H1 (cell line): Measurements from ENCODE around the gene PLCB3. TPM values are rescaled to one million over a fixed set of nuclear protein-coding genes. Genes with fewer than 3 reads are reported as not detected.

Experiments used
- CTCF ChIA-PET: fragments of 300-600 bp; sonication (Branson Sonifier 250); formaldehyde crosslinking; loops from one replicate; lab custom pipeline; 2021; ENCODE audit not compliant: partially characterized antibody; lab: Charles Lee
- POLR2A ChIA-PET: fragments of 300-600 bp; sonication (Branson Sonifier 250); formaldehyde crosslinking; loops from one replicate; lab custom pipeline; 2021; ENCODE audit warnings: inconsistent platforms; ENCODE audit not compliant: partially characterized antibody; lab: Charles Lee
- DNase-seq, 2 experiments: peaks; one replicate each; pipeline versions ENCODE4 v3.0.0 to v3.0.0-alpha.2; 2010 to 2022; ENCODE audit warnings: low spot score in 2 of 2, low read depth in 1 of 2, mixed read lengths in 1 of 2
- FAIRE-seq: peaks from 2 replicates; lab custom pipeline; 2011; peaks lifted over from hg19 to GRCh38; lab: Jason Lieb, UNC
- H2AFZ ChIP-seq: 2 replicates; pipeline ENCODE4 v1.8.1; 2012; ENCODE audit warnings: low read length, inconsistent platforms
- H2AK5ac ChIP-seq: 2 replicates; pipeline ENCODE4 v1.6.1; 2013; ENCODE audit warnings: low read depth, low read length
- H2BK120ac ChIP-seq: replicated peaks from 2 replicates; pipeline ENCODE3; 2013; ENCODE audit warnings: low read depth, low read length, inconsistent platforms
- H2BK12ac ChIP-seq: 2 replicates; pipeline ENCODE4 v1.6.1; 2013; ENCODE audit warnings: low read depth, low read length
- H2BK15ac ChIP-seq: 2 replicates; pipeline ENCODE4 v1.6.1; 2013; ENCODE audit warnings: low read length
- H2BK20ac ChIP-seq: 2 replicates; pipeline ENCODE4 v1.6.1; 2013; ENCODE audit warnings: low read length
- H2BK5ac ChIP-seq: 2 replicates; pipeline ENCODE4 v1.6.1; 2013; ENCODE audit warnings: low read depth, low read length
- H3K14ac ChIP-seq: 2 replicates; pipeline ENCODE4 v1.6.1; 2013; ENCODE audit warnings: inconsistent platforms; ENCODE audit not compliant: insufficient read length
- H3K18ac ChIP-seq: 2 replicates; pipeline ENCODE4 v1.6.1; 2013; ENCODE audit warnings: low read length; ENCODE audit errors: extremely low read depth
- H3K23ac ChIP-seq: 2 replicates; pipeline ENCODE4 v1.6.1; 2013; ENCODE audit warnings: inconsistent platforms; ENCODE audit not compliant: insufficient read length
- H3K23me2 ChIP-seq: 2 replicates; pipeline ENCODE4 v1.6.1; 2013; ENCODE audit warnings: low read depth, low read length
- H3K27ac ChIP-seq: 2 replicates; pipeline ENCODE4 v1.6.1; 2011; ENCODE audit warnings: low read depth, low read length, inconsistent platforms
- H3K27me3 ChIP-seq, 4 experiments: replicated peaks in 1 of 4; 1 replicate in 1 of 4; 2 replicates in 3 of 4; pipeline versions ENCODE4 v1.6.1 to v1.8.1; 2011 to 2013; ENCODE audit warnings: low read length in 3 of 4, mild to moderate bottlenecking in 3 of 4, inconsistent platforms in 2 of 4, mixed read lengths in 2 of 4, moderate library complexity in 1 of 4; ENCODE audit not compliant: control insufficient read depth in 3 of 4, insufficient read depth in 3 of 4; ENCODE audit errors: extremely low read depth in 1 of 4
- H3K36me3 ChIP-seq, 4 experiments: 2 replicates each; pipeline versions ENCODE4 v1.6.1 to v1.8.1; 2011 to 2013; ENCODE audit warnings: mild to moderate bottlenecking in 4 of 4, low read length in 3 of 4, moderate library complexity in 2 of 4, control low read depth in 1 of 4, inconsistent platforms in 1 of 4; ENCODE audit not compliant: insufficient read depth in 4 of 4, control insufficient read depth in 2 of 4
- H3K4ac ChIP-seq: replicated peaks from 2 replicates; pipeline ENCODE3; 2013; ENCODE audit warnings: low read length, low read depth, mixed read lengths, inconsistent platforms; ENCODE audit not compliant: insufficient read length
- H3K4me1 ChIP-seq, 4 experiments: replicated peaks in 1 of 4; 1 replicate in 1 of 4; 2 replicates in 3 of 4; pipeline versions ENCODE4 v1.6.1 to v1.8.1; 2011 to 2013; ENCODE audit warnings: low read length in 3 of 4, inconsistent platforms in 2 of 4, mixed read lengths in 1 of 4; ENCODE audit not compliant: insufficient read depth in 4 of 4, control insufficient read depth in 3 of 4
- H3K4me2 ChIP-seq, 2 experiments: 2 replicates each; pipeline versions ENCODE4 v1.6.1 to v1.8.1; 2011 to 2013; ENCODE audit warnings: low read depth in 2 of 2, low read length in 2 of 2, control low read depth in 1 of 2, inconsistent platforms in 1 of 2, mild to moderate bottlenecking in 1 of 2; ENCODE audit not compliant: insufficient read depth in 1 of 2
- H3K4me3 ChIP-seq, 4 experiments: fragments of 200-600, 300-600 bp in 1 of 4; sonication (generic), shearing (Covaris generic), sonication (Bioruptor Twin) in 1 of 4; 2 replicates each; pipeline versions ENCODE4 v1.5.1 to v1.8.1; 2011 to 2016; ENCODE audit warnings: low read length in 4 of 4, low read depth in 3 of 4, control low read depth in 2 of 4, inconsistent platforms in 2 of 4, mild to moderate bottlenecking in 2 of 4, mixed read lengths in 1 of 4, moderate library complexity in 1 of 4; ENCODE audit not compliant: insufficient read depth in 2 of 4; ENCODE audit errors: extremely low read depth in 1 of 4
- H3K56ac ChIP-seq: replicated peaks from 2 replicates; pipeline ENCODE3; 2013; ENCODE audit warnings: low read depth, mild to moderate bottlenecking, mixed read lengths, low read length, inconsistent platforms; ENCODE audit not compliant: insufficient read length
- H3K79me1 ChIP-seq: 2 replicates; pipeline ENCODE4 v1.6.1; 2013; ENCODE audit warnings: low read depth, low read length, control low read depth
- H3K79me2 ChIP-seq, 2 experiments: 2 replicates each; pipeline versions ENCODE4 v1.6.1 to v1.8.1; 2012 to 2013; ENCODE audit warnings: low read length in 2 of 2, mild to moderate bottlenecking in 2 of 2, inconsistent platforms in 1 of 2; ENCODE audit not compliant: insufficient read depth in 2 of 2, control insufficient read depth in 1 of 2
- H3K9ac ChIP-seq, 4 experiments: replicated peaks in 1 of 4; 1 replicate in 1 of 4; 2 replicates in 3 of 4; pipeline versions ENCODE4 v1.6.1 to v1.8.1; 2011 to 2013; ENCODE audit warnings: low read depth in 3 of 4, low read length in 3 of 4, control low read depth in 2 of 4, mild to moderate bottlenecking in 2 of 4, moderate library complexity in 2 of 4, inconsistent platforms in 1 of 4; ENCODE audit errors: extremely low read depth in 1 of 4
- H3K9me3 ChIP-seq, 2 experiments: 2 replicates each; pipeline versions ENCODE4 v1.6.1 to v1.8.1; 2012 to 2013; ENCODE audit warnings: mild to moderate bottlenecking in 2 of 2, moderate library complexity in 2 of 2, control low read depth in 1 of 2, inconsistent platforms in 1 of 2, low read depth in 1 of 2, low read length in 1 of 2, mixed read lengths in 1 of 2; ENCODE audit not compliant: insufficient read depth in 2 of 2
- H4K20me1 ChIP-seq, 2 experiments: replicated peaks in 1 of 2; 2 replicates each; pipeline versions ENCODE3 to v1.8.1; 2011 to 2013; ENCODE audit warnings: inconsistent platforms in 2 of 2, low read length in 2 of 2, mild to moderate bottlenecking in 1 of 2; ENCODE audit not compliant: insufficient read depth in 2 of 2, control insufficient read depth in 1 of 2
- H4K5ac ChIP-seq: 2 replicates; pipeline ENCODE4 v1.6.1; 2013; ENCODE audit warnings: low read length, low read depth, mixed read lengths, inconsistent platforms; ENCODE audit not compliant: insufficient read length
- H4K8ac ChIP-seq: 2 replicates; pipeline ENCODE4 v1.8.0; 2013; ENCODE audit warnings: mild to moderate bottlenecking, moderate library complexity, low read length, inconsistent platforms; ENCODE audit not compliant: insufficient read depth; ENCODE audit errors: extremely low read depth
- H4K91ac ChIP-seq: replicated peaks from 2 replicates; pipeline ENCODE3; 2013; ENCODE audit warnings: low read length, mixed read lengths, inconsistent platforms; ENCODE audit not compliant: insufficient read length
- FOSL1 ChIP-seq: IDR thresholded peaks from 2 replicates; pipeline ENCODE4 v1.6.1; 2011; ENCODE audit warnings: mild to moderate bottlenecking, low read depth, low read length, moderate library complexity; ENCODE audit not compliant: insufficient read depth
- GABPA ChIP-seq: IDR thresholded peaks from 2 replicates; pipeline ENCODE4 v1.6.1; 2011; ENCODE audit warnings: mild to moderate bottlenecking, low read length, moderate library complexity, borderline replicate concordance; ENCODE audit not compliant: insufficient read depth
- KDM4A ChIP-seq: IDR thresholded peaks from one replicate; pipeline ENCODE4 v1.7.1; 2012; ENCODE audit warnings: low read depth, mild to moderate bottlenecking, moderate library complexity, low read length, inconsistent platforms; ENCODE audit not compliant: severe bottlenecking
- RAD21 ChIP-seq, 2 experiments: IDR thresholded peaks in 1 of 2; conservative IDR thresholded peaks in 1 of 2; 2 replicates each; pipeline ENCODE4 v1.6.1; 2011; ENCODE audit warnings: low read depth in 2 of 2, low read length in 2 of 2, improper control_type of control experiment in 1 of 2, inconsistent platforms in 1 of 2, mild to moderate bottlenecking in 1 of 2, moderate library complexity in 1 of 2
- RBBP5 ChIP-seq: IDR thresholded peaks from 2 replicates; pipeline ENCODE4 v1.7.1; 2012; ENCODE audit warnings: low read depth, mild to moderate bottlenecking, inconsistent platforms, low read length, moderate library complexity, borderline replicate concordance
- RFX5 ChIP-seq: IDR thresholded peaks from 2 replicates; pipeline ENCODE4 v1.6.1; 2011; ENCODE audit warnings: low read depth, low read length, improper control_type of control experiment, borderline replicate concordance
- SP1 ChIP-seq: IDR thresholded peaks from 2 replicates; pipeline ENCODE4 v1.6.1; 2011; ENCODE audit warnings: low read depth, low read length
- TAF7 ChIP-seq: optimal IDR thresholded peaks from 2 replicates; pipeline ENCODE3; 2011; ENCODE audit warnings: low read depth, mild to moderate bottlenecking, inconsistent platforms, low read length, moderate library complexity, borderline replicate concordance
- TCF12 ChIP-seq: IDR thresholded peaks from 2 replicates; pipeline ENCODE4 v1.6.1; 2011; ENCODE audit warnings: low read depth, mild to moderate bottlenecking, low read length
- ZNF274 ChIP-seq: IDR thresholded peaks from 2 replicates; pipeline ENCODE4 v1.7.0; 2012; ENCODE audit warnings: low read length, borderline replicate concordance; ENCODE audit errors: extremely low read depth
- WGBS, 2 experiments: shearing (Covaris generic) in 1 of 2; methylation state at CpG; one replicate each; pipeline versions ENCODE4 v1.1.6 to v1.1.7; 2013 to 2015; ENCODE audit warnings: low lambda C conversion rate in 2 of 2, mixed read lengths in 2 of 2, inconsistent platforms in 1 of 2, low coverage in 1 of 2, missing lambda C conversion rate in 1 of 2; ENCODE audit not compliant: insufficient replicate concordance in 2 of 2, insufficient coverage in 1 of 2, insufficient read length in 1 of 2; ENCODE audit errors: extremely low coverage in 1 of 2, missing lambda C conversion rate in 1 of 2; 5-methylcytosine and 5-hydroxymethylcytosine counted together
- polyA plus RNA-seq, 7 experiments: library from polyadenylated mRNA; depleted of rRNA in 3 of 7; stranded (reverse) in 5 of 7; unstranded in 2 of 7; fragments of >200 nt in 5 of 7; fragments of 200-250 nt in 2 of 7; gene quantifications; 1 replicate in 5 of 7; 2 replicates in 1 of 7; 4 replicates in 1 of 7; pipeline versions ENCODE4 v1.2.1 to v1.2.3, GENCODE V29; 2011 to 2013; ENCODE audit warnings: missing spikeins in 2 of 7, mixed read lengths in 2 of 7
- total RNA-seq: library from RNA; stranded (reverse); fragmentation: NEBNext Ultra II Directional; extraction: Animal tissue kit (Norgen Biotek cat#: 25700); gene quantifications from 2 replicates; pipeline ENCODE4 v1.2.1, GENCODE V29; 2021
- TF ChIP-seq, protein P1 (sequence below): IDR thresholded peaks from 2 replicates; pipeline ENCODE4 v1.6.1; 2012; ENCODE audit warnings: inconsistent platforms

Gene PLCB3
- total and polyA plus RNA-seq, 2 of the 8 experiments (the other 6 are each of a cell fraction or from before 2014, with no cell fraction given) = 47.2 to 104 TPM

DNA sequence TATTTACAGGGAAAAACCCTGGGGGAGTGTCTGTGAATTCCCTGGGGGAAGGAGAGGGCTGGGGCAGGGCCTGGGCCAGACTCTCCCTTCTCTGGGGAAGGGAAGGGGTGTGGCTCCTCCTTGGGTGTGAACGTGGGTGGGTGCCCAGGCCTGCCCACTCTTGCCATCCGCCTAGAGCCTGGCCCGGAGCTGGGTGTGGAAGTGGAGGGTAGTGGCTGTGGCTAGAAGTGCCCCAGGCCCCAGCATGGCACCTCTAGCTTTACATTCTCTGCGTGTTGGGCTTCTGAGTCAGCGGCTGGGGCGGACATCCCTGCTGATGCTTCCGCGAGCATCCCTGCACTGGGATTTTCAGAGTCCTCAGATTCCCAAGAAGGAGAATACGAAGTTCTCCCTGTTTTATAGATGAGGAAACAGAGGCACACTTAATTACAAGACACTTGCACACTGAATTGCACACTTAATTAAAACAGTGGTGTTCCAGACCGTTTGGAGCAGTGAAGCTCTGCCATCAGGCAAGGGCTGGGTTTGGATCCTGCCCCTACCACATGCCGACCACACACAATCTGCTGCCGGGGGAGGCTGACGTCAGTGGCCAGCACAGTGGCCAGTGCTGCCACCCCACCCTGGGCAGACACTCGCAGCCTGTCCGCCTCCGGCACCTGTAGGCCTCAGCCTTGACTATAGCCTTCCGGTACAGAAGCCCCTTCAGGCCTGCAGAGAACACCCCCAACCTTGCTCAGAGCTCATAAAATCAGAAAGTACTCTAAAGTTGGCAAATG lies 25.5 kb downstream of the PLCB3 start:
- 94% methylated on average over 17 of the region's 17 CpGs; no CpG with 5 or more reads in 1 of the 2 experiments for WGBS, 2 experiments
- peaks cover 0 to 5% (median under 1%) of the 10 kb centered on the region in 4 experiments; a peak in 1 of 7 replicates for H3K4me1 ChIP-seq
- FAIRE-seq (no peak), DNase-seq (no peak)
- no peak overlapping the region for H4K8ac ChIP-seq
- H3K27ac ChIP-seq = no peak overlapping the region
- H2BK5ac ChIP-seq = no peak overlapping the region
- H2BK20ac ChIP-seq = no peak overlapping the region
- H2AK5ac ChIP-seq = no peak overlapping the region
- ChIA-PET CTCF (interaction anchor here (0.6 to 13.7 kb wide), 7 partner anchors 26 to 1891 kb away, joined by 3 to 168 read pairs (median 3); partner anchors contain the start of genes CATSPERZ, ESRRA, PRDX5 and STIP1), POLR2A (interaction anchor here (0.6 to 1.7 kb wide), 6 partner anchors 9 to 27 kb away, joined by 3 to 6 read pairs (median 3); partner anchors contain the start of gene KCNK4)
- no peaks in the 10 kb centered on the region for H3K9me3 ChIP-seq
- H3K27me3 ChIP-seq = no peaks in the 10 kb centered on the region
- no peak overlapping the region for H3K23ac ChIP-seq
- no peak overlapping the region for H3K56ac ChIP-seq
- no peaks in the 10 kb centered on the region; a peak in 1 of 8 replicates for H3K36me3 ChIP-seq
- H3K79me2 ChIP-seq = 0 out of 4 replicates have a peak, but pooled peaks cover 0 to 4% of the 10 kb centered on the region in 2 experiments
- H4K91ac ChIP-seq = no peak overlapping the region
- H3K23me2 ChIP-seq = no peaks in the 10 kb centered on the region
- H2AFZ ChIP-seq = no peak overlapping the region
- H3K4me3 ChIP-seq = no peak overlapping the region
- H3K18ac ChIP-seq = no peak overlapping the region
- no peak overlapping the region for H4K5ac ChIP-seq
- H3K4ac ChIP-seq = no peak overlapping the region
- no peaks in the 10 kb centered on the region for H4K20me1 ChIP-seq
- no peak overlapping the region for H3K9ac ChIP-seq
- H2BK120ac ChIP-seq = no peak overlapping the region
- no peak overlapping the region for H3K4me2 ChIP-seq
- no peak overlapping the region for H2BK15ac ChIP-seq
- no peaks in the 10 kb centered on the region; the same call in 1 of the 2 replicates for H3K79me1 ChIP-seq
- no peak overlapping the region for H2BK12ac ChIP-seq
- H3K14ac ChIP-seq = no peak overlapping the region
- TF ChIP-seq TAF7 (no peak), GABPA (no peak), RFX5 (no peak), FOSL1 (no peak), SP1 (no peak), RBBP5 (no peak), RAD21 (IDR thresholded peaks at IDR 0.05 in 1 of 2, conservative IDR thresholded peaks at IDR 0.05 in 1 of 2; ENCODE audit: low read depth in 2 of 2, low read length in 2 of 2) (no peak), ZNF274 (no peak), TCF12 (no peak), KDM4A (no peak)
- TF ChIP-seq, protein P1, sequence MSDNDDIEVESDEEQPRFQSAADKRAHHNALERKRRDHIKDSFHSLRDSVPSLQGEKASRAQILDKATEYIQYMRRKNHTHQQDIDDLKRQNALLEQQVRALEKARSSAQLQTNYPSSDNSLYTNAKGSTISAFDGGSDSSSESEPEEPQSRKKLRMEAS = no peak
